Kidney (tissue), 14 donors: ENCODE results near the gene GRIK3. TPM values are rescaled to one million over a fixed set of nuclear protein-coding genes. Genes with fewer than 3 reads are reported as not detected.

Source experiments
- DNase-seq, 5 donors: peaks; one replicate each; pipeline ENCODE4 v3.0.0-alpha.2; 2013 to 2020
- FAIRE-seq: peaks from 2 replicates; lab custom pipeline; 2012; peaks lifted over from hg19 to GRCh38; lab: Jason Lieb, UNC
- H3K27ac ChIP-seq, 2 donors: one replicate each; pipeline ENCODE4 v1.7.0; 2013; ENCODE audit warnings: low read depth in 2 of 2, low read length in 2 of 2, inconsistent platforms in 1 of 2
- H3K27me3 ChIP-seq: one replicate; pipeline ENCODE4 v1.7.1; 2013; ENCODE audit warnings: low read length, inconsistent platforms; ENCODE audit not compliant: control insufficient read depth, insufficient read depth
- H3K36me3 ChIP-seq, 3 donors: one replicate each; pipeline versions ENCODE4 v1.7.0 to v1.7.1; 2013; ENCODE audit warnings: low read length in 3 of 3, control low read depth in 1 of 3, inconsistent platforms in 1 of 3; ENCODE audit not compliant: insufficient read depth in 3 of 3, control insufficient read depth in 2 of 3
- H3K4me1 ChIP-seq, 3 donors: one replicate each; pipeline versions ENCODE4 v1.7.0 to v1.7.1; 2013; ENCODE audit warnings: low read length in 3 of 3, inconsistent platforms in 1 of 3, low read depth in 1 of 3; ENCODE audit not compliant: control insufficient read depth in 2 of 3, insufficient read depth in 2 of 3
- H3K4me3 ChIP-seq, 3 donors: one replicate each; pipeline versions ENCODE4 v1.7.0 to v1.8.1; 2013; ENCODE audit warnings: low read length in 3 of 3, control low read depth in 1 of 3, inconsistent platforms in 1 of 3
- H3K9ac ChIP-seq, 3 donors: one replicate each; pipeline versions ENCODE4 v1.7.0 to v1.7.1; 2013; ENCODE audit warnings: low read length in 3 of 3, control low read depth in 1 of 3, inconsistent platforms in 1 of 3
- H3K9me3 ChIP-seq, 3 donors: one replicate each; pipeline versions ENCODE4 v1.7.0 to v1.7.1; 2013; ENCODE audit warnings: low read length in 3 of 3, control low read depth in 1 of 3, inconsistent platforms in 1 of 3; ENCODE audit not compliant: control insufficient read depth in 2 of 3, insufficient read depth in 1 of 3
- intact Hi-C: fragments of 100-400 bp; cut with DNase I; formaldehyde crosslinking; loops from one replicate; pipeline ENCODE4 v1.11.1; 2022
- polyA plus RNA-seq: library from polyadenylated mRNA; stranded (reverse); fragments of 350-450 nt; fragmentation: Illumina TruSeq; extraction: RNeasy Lipid Tissue Mini Kit (QIAGEN cat#74804); gene quantifications from one replicate; pipeline ENCODE4 v1.2.3, GENCODE V29; 2014; ENCODE audit warnings: low read depth, low replicate concordance; ENCODE audit not compliant: insufficient read depth
- total RNA-seq: library from RNA; stranded (reverse); fragmentation: NEBNext Ultra II Directional; extraction: Animal tissue kit (Norgen Biotek cat#: 25700); gene quantifications from one replicate; pipeline ENCODE4 v1.2.1, GENCODE V29; 2021
- TF ChIP-seq, protein P1 (sequence below): IDR thresholded peaks from 3 replicates; pipeline ENCODE4 v1.5.1; 2012; ENCODE audit warnings: mild to moderate bottlenecking, moderate library complexity, borderline replicate concordance; ENCODE audit not compliant: insufficient read depth; ENCODE audit errors: extremely low read depth
- donor health status: control.
- donor health status: control.
- donor health status: control.
- donor health status: control.
- donor health status: control.
- donor health status: DM: yes; HTN: yes; CAD: no.
- donor health status: Normal renal cell carcinoma (clear cell type).

The GRIK3 gene
- total and polyA plus RNA-seq, 2 donors from 2014 or later: 0.06 to 0.38 TPM

GRCh38 chr1:37020653-37021277 is 13.6 kb downstream of the GRIK3 start:
- no peak overlapping the region for H3K27ac ChIP-seq
- TF ChIP-seq, protein P1, sequence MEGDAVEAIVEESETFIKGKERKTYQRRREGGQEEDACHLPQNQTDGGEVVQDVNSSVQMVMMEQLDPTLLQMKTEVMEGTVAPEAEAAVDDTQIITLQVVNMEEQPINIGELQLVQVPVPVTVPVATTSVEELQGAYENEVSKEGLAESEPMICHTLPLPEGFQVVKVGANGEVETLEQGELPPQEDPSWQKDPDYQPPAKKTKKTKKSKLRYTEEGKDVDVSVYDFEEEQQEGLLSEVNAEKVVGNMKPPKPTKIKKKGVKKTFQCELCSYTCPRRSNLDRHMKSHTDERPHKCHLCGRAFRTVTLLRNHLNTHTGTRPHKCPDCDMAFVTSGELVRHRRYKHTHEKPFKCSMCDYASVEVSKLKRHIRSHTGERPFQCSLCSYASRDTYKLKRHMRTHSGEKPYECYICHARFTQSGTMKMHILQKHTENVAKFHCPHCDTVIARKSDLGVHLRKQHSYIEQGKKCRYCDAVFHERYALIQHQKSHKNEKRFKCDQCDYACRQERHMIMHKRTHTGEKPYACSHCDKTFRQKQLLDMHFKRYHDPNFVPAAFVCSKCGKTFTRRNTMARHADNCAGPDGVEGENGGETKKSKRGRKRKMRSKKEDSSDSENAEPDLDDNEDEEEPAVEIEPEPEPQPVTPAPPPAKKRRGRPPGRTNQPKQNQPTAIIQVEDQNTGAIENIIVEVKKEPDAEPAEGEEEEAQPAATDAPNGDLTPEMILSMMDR: no peak
- H3K9ac ChIP-seq: no peak overlapping the region
- no peaks in the 10 kb centered on the region for H3K4me1 ChIP-seq
- intact Hi-C loops: no loop called here
- peaks cover 0 to 6% (median 0%) of the 10 kb centered on the region in 3 donors for H3K9me3 ChIP-seq
- DNase-seq (peak in 4 of 5 donors; percentile 59 to 79 (median 75)), FAIRE-seq (no peak)
- no peak overlapping the region for H3K4me3 ChIP-seq
- no peaks in the 10 kb centered on the region for H3K27me3 ChIP-seq
- no peaks in the 10 kb centered on the region for H3K36me3 ChIP-seq

DNA sequence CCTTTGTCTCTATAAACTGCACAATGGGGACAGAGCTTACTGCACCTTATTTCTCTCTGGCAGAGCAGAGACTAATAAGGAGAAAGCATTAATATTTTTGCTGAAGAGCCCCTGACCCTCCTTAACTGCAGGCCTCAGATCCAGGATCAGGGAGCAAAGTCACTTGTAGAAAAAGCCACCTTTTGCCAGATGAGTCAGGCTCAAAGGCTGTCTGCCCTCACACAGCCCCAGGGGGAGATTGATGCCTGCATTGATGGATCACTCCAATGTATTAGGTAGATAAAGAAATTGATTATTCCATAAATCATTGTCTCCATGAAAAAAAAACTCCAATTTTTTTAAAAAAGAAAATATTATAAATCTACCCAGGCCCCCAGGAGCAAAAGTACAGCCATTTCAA is 15.8 kb downstream of the GRIK3 start:
- intact Hi-C loops: no loop called here
- peaks cover 0 to 6% (median 0%) of the 10 kb centered on the region in 3 donors for H3K9me3 ChIP-seq
- no peaks in the 10 kb centered on the region for H3K36me3 ChIP-seq
- H3K4me1 ChIP-seq: no peaks in the 10 kb centered on the region
- TF ChIP-seq, protein P1: no peak
- H3K4me3 ChIP-seq: no peak overlapping the region
- no peaks in the 10 kb centered on the region for H3K27me3 ChIP-seq
- H3K27ac ChIP-seq: no peak overlapping the region
- FAIRE-seq (no peak), DNase-seq (no peak)
- no peak overlapping the region for H3K9ac ChIP-seq

DNA sequence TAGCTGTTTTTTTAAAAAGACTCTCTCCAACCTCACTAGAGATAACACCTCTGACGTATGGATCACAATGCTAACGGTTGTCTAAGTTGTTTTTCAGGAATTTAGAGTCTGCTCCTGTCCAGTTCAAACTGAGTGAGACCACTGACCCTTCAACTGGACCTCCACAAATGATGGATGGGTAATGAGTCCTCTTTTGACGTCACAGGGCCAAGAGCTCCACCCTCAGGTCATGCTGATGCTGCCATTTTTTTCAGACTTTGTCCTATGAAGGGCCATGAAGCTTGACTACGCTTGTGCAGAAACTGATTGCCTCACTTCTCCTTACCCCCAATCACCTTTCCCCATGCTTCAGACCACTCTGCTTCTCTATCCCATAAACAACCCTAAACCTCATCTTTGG is 16.6 kb downstream of the GRIK3 start:
- TF ChIP-seq, protein P1: no peak
- no peaks in the 10 kb centered on the region for H3K36me3 ChIP-seq
- no peak overlapping the region for H3K4me3 ChIP-seq
- DNase-seq: no peak
- no peaks in the 10 kb centered on the region for H3K4me1 ChIP-seq
- H3K9ac ChIP-seq: no peak overlapping the region
- peaks cover 0 to 6% (median 0%) of the 10 kb centered on the region in 3 donors for H3K9me3 ChIP-seq
- H3K27ac ChIP-seq: no peak overlapping the region
- intact Hi-C loops: no loop called here
- H3K27me3 ChIP-seq: no peaks in the 10 kb centered on the region
- FAIRE-seq: no peak
